G401.6 (cell line): ENCODE measurements around the gene SLC10A7.
"Not testable (repeated sequence)": the region's sequence is repeated elsewhere in the genome, so short reads cannot be mapped to it uniquely, and the experiment has no call there.

Source experiments
- FAIRE-seq: peaks from 2 replicates; lab custom pipeline; 2012; peaks lifted over from hg19 to GRCh38; lab: Jason Lieb, UNC

SLC10A7 gene

GRCh38 chr4:146439437-146439836 is 82.3 kb downstream of the SLC10A7 start:
- no peak for FAIRE-seq

- no peak for FAIRE-seq
These were observed 84.0 kb downstream of the SLC10A7 start for GRCh38 chr4:146437778-146438177.

GRCh38 chr4:146436423-146437162 is 85.1 kb downstream of the SLC10A7 start:
- no peak for FAIRE-seq

- FAIRE-seq = no peak
These were observed 85.8 kb downstream of the SLC10A7 start for GRCh38 chr4:146435962-146436361.

- FAIRE-seq = no peak
These were observed 89.7 kb downstream of the SLC10A7 start for GRCh38 chr4:146432065-146432464.

- no peak for FAIRE-seq
These were observed 93.4 kb downstream of the SLC10A7 start for GRCh38 chr4:146428298-146428697.

GRCh38 chr4:146417822-146418221 is 103.9 kb downstream of the SLC10A7 start:
- no peak for FAIRE-seq

GRCh38 chr4:146415829-146416228 is 105.9 kb downstream of the SLC10A7 start:
- FAIRE-seq = no peak

GRCh38 chr4:146407669-146408084 is 114.1 kb downstream of the SLC10A7 start:
- FAIRE-seq = no peak

GRCh38 chr4:146407257-146407656 is 114.5 kb downstream of the SLC10A7 start:
- no peak for FAIRE-seq

GRCh38 chr4:146401274-146401673 is 120.5 kb downstream of the SLC10A7 start:
- no peak for FAIRE-seq

- FAIRE-seq = no peak
These were observed 122.8 kb downstream of the SLC10A7 start for GRCh38 chr4:146398896-146399445.

- FAIRE-seq = no peak
These were observed 123.3 kb downstream of the SLC10A7 start for GRCh38 chr4:146398404-146398803.

- no peak for FAIRE-seq
These were observed 132.2 kb downstream of the SLC10A7 start for GRCh38 chr4:146389561-146389960.

GRCh38 chr4:146382194-146382593 is 139.5 kb downstream of the SLC10A7 start:
- FAIRE-seq = no peak

GRCh38 chr4:146381263-146381872 is 140.4 kb downstream of the SLC10A7 start:
- no peak for FAIRE-seq

- no peak for FAIRE-seq
These were observed 142.0 kb downstream of the SLC10A7 start for GRCh38 chr4:146379744-146380143.

- FAIRE-seq = no peak
These were observed 149.9 kb downstream of the SLC10A7 start for GRCh38 chr4:146371812-146372211.

GRCh38 chr4:146370841-146371240 is 150.9 kb downstream of the SLC10A7 start:
- FAIRE-seq = no peak

- FAIRE-seq = no peak
These were observed 152.3 kb downstream of the SLC10A7 start for GRCh38 chr4:146369446-146369845.

GRCh38 chr4:146368209-146368608 is 153.5 kb downstream of the SLC10A7 start:
- no peak for FAIRE-seq

- FAIRE-seq = no peak
These were observed 154.4 kb downstream of the SLC10A7 start for GRCh38 chr4:146367347-146367746.

GRCh38 chr4:146359771-146360170 is 162.0 kb downstream of the SLC10A7 start:
- no peak for FAIRE-seq

GRCh38 chr4:146350114-146350513 is 171.6 kb downstream of the SLC10A7 start:
- not testable (repeated sequence) for FAIRE-seq
